Astrocyte (in vitro differentiated cells and primary cell): ENCODE measurements around the gene NAT9. TPM values are rescaled to one million over a fixed set of nuclear protein-coding genes. Genes with fewer than 3 reads are reported as not detected.

ENCODE experiments used
- DNase-seq: peaks from one replicate; pipeline ENCODE4 v3.0.0-alpha.2; 2010; ENCODE audit warnings: low read depth
- FAIRE-seq: peaks from 2 replicates; lab custom pipeline; 2011; peaks lifted over from hg19 to GRCh38; lab: Jason Lieb, UNC
- H2AFZ ChIP-seq: 2 replicates; pipeline ENCODE4 v1.6.0; 2012; ENCODE audit warnings: low read depth, low read length, inconsistent platforms
- H3K27ac ChIP-seq: 2 replicates; pipeline ENCODE4 v1.5.1; 2011; ENCODE audit warnings: low read depth, low read length, inconsistent platforms
- H3K27me3 ChIP-seq: 2 replicates; pipeline ENCODE4 v1.6.0; 2011; ENCODE audit warnings: low read length, inconsistent platforms; ENCODE audit not compliant: insufficient read depth
- H3K36me3 ChIP-seq: 2 replicates; pipeline ENCODE4 v1.5.1; 2011; ENCODE audit warnings: low read length, inconsistent platforms; ENCODE audit not compliant: insufficient read depth
- H3K4me1 ChIP-seq: 2 replicates; pipeline ENCODE4 v1.5.1; 2011; ENCODE audit warnings: low read length, inconsistent platforms; ENCODE audit not compliant: insufficient read depth
- H3K4me2 ChIP-seq: 2 replicates; pipeline ENCODE4 v1.6.0; 2012; ENCODE audit warnings: low read length, inconsistent platforms
- H3K4me3 ChIP-seq: 2 replicates; pipeline ENCODE4 v1.5.1; 2011; ENCODE audit warnings: low read depth, mild to moderate bottlenecking, low read length, inconsistent platforms; ENCODE audit not compliant: insufficient read depth
- H3K79me2 ChIP-seq: 2 replicates; pipeline ENCODE4 v1.6.0; 2012; ENCODE audit warnings: mild to moderate bottlenecking, low read length, inconsistent platforms; ENCODE audit not compliant: insufficient read depth
- H3K9ac ChIP-seq: 2 replicates; pipeline ENCODE4 v1.6.0; 2012; ENCODE audit warnings: mild to moderate bottlenecking, low read length, inconsistent platforms
- H3K9me3 ChIP-seq: 2 replicates; pipeline ENCODE4 v1.5.1; 2012; ENCODE audit warnings: low read depth, mild to moderate bottlenecking, low read length, inconsistent platforms; ENCODE audit not compliant: insufficient read depth
- H4K20me1 ChIP-seq: 2 replicates; pipeline ENCODE4 v1.6.0; 2012; ENCODE audit warnings: low read length, inconsistent platforms; ENCODE audit not compliant: insufficient read depth
- H3K27ac Mint-ChIP-seq: one replicate; pipeline ENCODE4 v1.8.0; 2021; ENCODE audit warnings: mild to moderate bottlenecking, mixed read lengths; ENCODE audit not compliant: unreplicated experiment
- H3K27me3 Mint-ChIP-seq: one replicate; pipeline ENCODE4 v1.8.0; 2021; ENCODE audit warnings: low read depth, mixed read lengths; ENCODE audit not compliant: unreplicated experiment
- H3K36me3 Mint-ChIP-seq: one replicate; pipeline ENCODE4 v1.8.0; 2021; ENCODE audit warnings: low read depth, mixed read lengths; ENCODE audit not compliant: unreplicated experiment
- H3K4me1 Mint-ChIP-seq: one replicate; pipeline ENCODE4 v1.8.0; 2021; ENCODE audit warnings: low read depth, mixed read lengths; ENCODE audit not compliant: unreplicated experiment
- H3K4me3 Mint-ChIP-seq: one replicate; pipeline ENCODE4 v1.8.0; 2021; ENCODE audit warnings: mild to moderate bottlenecking, moderate library complexity, mixed read lengths; ENCODE audit not compliant: unreplicated experiment
- H3K9me3 Mint-ChIP-seq: one replicate; pipeline ENCODE4 v1.8.0; 2021; ENCODE audit warnings: mild to moderate bottlenecking, mixed read lengths; ENCODE audit not compliant: unreplicated experiment
- CTCF ChIP-seq: IDR thresholded peaks from 2 replicates; pipeline ENCODE4 v1.5.1; 2011; ENCODE audit warnings: low read depth, mild to moderate bottlenecking, inconsistent platforms, low read length, moderate library complexity; ENCODE audit not compliant: insufficient read depth
- EZH2 ChIP-seq: IDR thresholded peaks from 2 replicates; pipeline ENCODE4 v1.6.1; 2012; ENCODE audit warnings: mild to moderate bottlenecking, low read length, inconsistent platforms; ENCODE audit not compliant: insufficient read depth
- total RNA-seq: library from RNA; stranded (reverse); gene quantifications from 2 replicates; pipeline ENCODE4 v1.2.1, GENCODE V29; 2021

Gene NAT9
- total RNA-seq, 1 donor from 2014 or later = 58.4 TPM

DNA sequence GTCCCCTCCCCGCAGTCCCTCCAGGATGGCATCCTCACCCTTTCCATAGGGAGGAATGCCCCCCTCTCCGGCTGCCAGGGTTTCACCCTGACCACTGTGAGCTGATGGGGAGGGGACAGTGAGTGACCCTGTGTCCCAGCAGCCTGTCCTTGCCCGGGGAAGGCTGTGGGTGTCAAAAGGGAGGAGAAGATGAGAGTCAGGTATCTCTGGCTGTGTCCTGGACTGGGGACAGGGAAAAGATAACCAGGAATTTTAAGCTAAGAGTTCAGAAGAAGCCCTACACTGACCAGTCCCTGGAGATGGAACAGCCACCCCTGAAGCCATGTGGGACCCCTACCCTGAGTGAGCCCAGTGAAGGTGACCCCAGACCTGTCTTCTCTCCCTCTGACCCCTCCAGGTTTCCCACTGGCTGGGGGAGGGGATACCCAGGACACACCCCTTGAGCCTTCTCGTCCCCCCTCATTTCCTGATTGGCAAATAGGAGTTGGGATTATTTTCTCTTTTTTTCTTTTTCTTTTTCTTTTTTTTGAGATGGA is 11.3 kb downstream of the NAT9 start:
- Mint-ChIP-seq H3K27me3 (no peaks in the 10 kb centered on the region), H3K36me3 (peaks cover 2% of the 10 kb centered on the region), H3K4me1 (peaks cover 19% of the 10 kb centered on the region), H3K4me3 (no peak overlapping the region), H3K27ac (no peak overlapping the region), H3K9me3 (no peaks in the 10 kb centered on the region)
- no peaks in the 10 kb centered on the region for H3K9me3 ChIP-seq
- no peaks in the 10 kb centered on the region for H3K36me3 ChIP-seq
- no peak for DNase-seq
- H3K79me2 ChIP-seq = no peaks in the 10 kb centered on the region
- peaks cover 14% of the 10 kb centered on the region for H4K20me1 ChIP-seq
- no peak overlapping the region for H3K4me2 ChIP-seq
- TF ChIP-seq CTCF = no peak
- TF ChIP-seq EZH2 = no peak
- peaks cover 14% of the 10 kb centered on the region for H3K4me1 ChIP-seq
- H2AFZ ChIP-seq = no peak overlapping the region
- H3K27me3 ChIP-seq = no peaks in the 10 kb centered on the region
- FAIRE-seq = no peak
- H3K27ac ChIP-seq = no peak overlapping the region
- no peak overlapping the region for H3K4me3 ChIP-seq
- no peak overlapping the region for H3K9ac ChIP-seq

DNA sequence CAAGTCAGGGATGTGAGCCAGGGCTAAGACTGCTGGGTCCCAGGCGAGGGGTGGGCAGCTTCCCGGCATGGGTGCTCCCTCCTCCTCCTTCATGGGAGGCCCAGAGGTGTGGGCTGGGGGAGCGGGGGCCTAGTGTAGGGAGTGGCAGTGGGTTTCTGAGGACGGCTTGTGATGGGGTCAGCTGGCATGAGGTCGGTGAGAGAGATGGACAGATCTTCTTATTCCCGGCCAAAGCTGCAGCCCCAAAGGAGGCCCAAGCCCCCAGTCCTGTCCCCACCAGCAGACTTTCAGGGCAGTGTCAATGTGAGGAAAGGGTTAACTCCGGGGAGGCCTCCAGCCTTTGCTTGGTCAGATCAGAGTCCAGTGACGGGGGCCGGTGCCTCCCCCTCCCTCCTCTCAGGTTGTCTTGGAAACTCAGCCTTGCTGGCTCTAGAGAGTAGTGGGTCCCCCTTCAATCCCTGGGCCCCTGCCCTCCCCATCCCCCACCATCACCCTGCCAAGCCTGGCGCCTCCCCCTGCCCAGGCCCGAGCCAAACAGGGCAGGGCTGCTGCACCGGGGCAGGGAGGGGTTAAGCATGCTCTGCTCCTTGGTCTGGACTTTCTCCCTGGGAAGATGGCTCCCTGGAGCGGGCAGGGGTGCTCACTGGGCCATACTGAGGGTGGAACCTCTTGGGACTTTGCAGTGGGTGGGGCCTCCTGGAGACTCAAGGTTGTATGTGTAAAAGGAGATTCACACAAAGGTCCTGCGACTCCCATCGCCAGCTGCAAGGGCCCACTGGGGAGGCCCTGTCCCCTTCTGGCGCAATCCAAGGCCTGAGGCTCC is 12.4 kb downstream of the NAT9 start:
- Mint-ChIP-seq H3K9me3 (no peaks in the 10 kb centered on the region), H3K27me3 (no peaks in the 10 kb centered on the region), H3K27ac (no peak overlapping the region), H3K4me1 (peaks cover 24% of the 10 kb centered on the region), H3K4me3 (no peak overlapping the region), H3K36me3 (peaks cover 1% of the 10 kb centered on the region)
- Histone ChIP-seq H4K20me1 (peaks cover 16% of the 10 kb centered on the region), H3K4me2 (no peak overlapping the region), H3K9ac (no peak overlapping the region), H3K9me3 (no peaks in the 10 kb centered on the region), H3K27me3 (no peaks in the 10 kb centered on the region), H3K79me2 (no peaks in the 10 kb centered on the region), H3K4me1 (peaks cover 15% of the 10 kb centered on the region), H3K4me3 (no peak overlapping the region), H3K27ac (no peak overlapping the region), H2AFZ (no peak overlapping the region), H3K36me3 (no peaks in the 10 kb centered on the region)
- no peak for FAIRE-seq
- no peak for TF ChIP-seq CTCF
- TF ChIP-seq EZH2 = no peak
- DNase-seq = no peak

DNA sequence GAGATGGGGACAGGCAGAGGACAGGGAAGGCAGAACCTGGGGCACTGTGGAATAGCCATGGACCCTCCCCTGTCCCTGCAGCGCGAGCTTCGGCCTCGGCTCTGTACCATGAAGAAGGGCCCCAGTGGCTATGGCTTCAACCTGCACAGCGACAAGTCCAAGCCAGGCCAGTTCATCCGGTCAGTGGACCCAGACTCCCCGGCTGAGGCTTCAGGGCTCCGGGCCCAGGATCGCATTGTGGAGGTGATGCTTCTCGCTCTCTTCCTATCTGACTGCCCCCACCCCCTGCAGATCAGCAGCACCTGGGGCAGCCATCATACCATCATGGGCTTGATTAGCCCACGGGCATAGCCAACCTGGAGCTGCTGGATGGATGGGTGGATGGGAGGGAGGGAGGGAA is 14.2 kb downstream of the NAT9 start:
- H3K4me3 ChIP-seq = no peak overlapping the region
- Mint-ChIP-seq H3K36me3 (no peaks in the 10 kb centered on the region), H3K27me3 (no peaks in the 10 kb centered on the region), H3K4me1 (peaks cover 26% of the 10 kb centered on the region), H3K4me3 (no peak overlapping the region), H3K27ac (no peak overlapping the region), H3K9me3 (no peaks in the 10 kb centered on the region)
- no peaks in the 10 kb centered on the region for H3K27me3 ChIP-seq
- H2AFZ ChIP-seq = no peak overlapping the region
- FAIRE-seq (no peak), DNase-seq (no peak)
- H3K4me1 ChIP-seq = peaks cover 16% of the 10 kb centered on the region
- H3K27ac ChIP-seq = no peak overlapping the region
- no peak overlapping the region for H3K9ac ChIP-seq
- no peaks in the 10 kb centered on the region for H3K79me2 ChIP-seq
- no peak for TF ChIP-seq CTCF
- no peak for TF ChIP-seq EZH2
- no peaks in the 10 kb centered on the region for H3K36me3 ChIP-seq
- H3K9me3 ChIP-seq = no peaks in the 10 kb centered on the region
- no peak overlapping the region for H3K4me2 ChIP-seq
- peaks cover 30% of the 10 kb centered on the region for H4K20me1 ChIP-seq
